ENCODE results near the gene DDI1. TPM values are rescaled to one million over a fixed set of nuclear protein-coding genes. Genes with fewer than 3 reads are reported as not detected.

Gene DDI1
- total and polyA plus RNA-seq, 2 of the 4 experiments (the other 2 are of a cell fraction) = not detected

- no peak overlapping the region for H4K5ac ChIP-seq (ENCODE audit: low read depth, low read length)
- POLR2A ChIA-PET (ENCODE audit: unreplicated experiment) = no interaction called here
- no peaks in the 10 kb centered on the region for H3K9me3 ChIP-seq (ENCODE audit: control insufficient read depth, insufficient read depth, low read length)
- H4K91ac ChIP-seq (ENCODE audit: insufficient read depth, low read depth, low read length) = no peak overlapping the region
- TF ChIP-seq USF2 (IDR thresholded peaks at IDR 0.05; ENCODE audit: low read depth, low read length) (no peak), SMC3 (IDR thresholded peaks at IDR 0.05; ENCODE audit: low read depth, low read length) (no peak), CHD1 (IDR thresholded peaks at IDR 0.05; ENCODE audit: low read depth, low read length) (no peak), RAD21 (IDR thresholded peaks at IDR 0.05; ENCODE audit: low read length) (no peak), RFX5 (IDR thresholded peaks at IDR 0.05; ENCODE audit: low read depth, low read length) (no peak), POLR2A (IDR thresholded peaks at IDR 0.05; ENCODE audit: low read depth, low read length) (no peak), FOS (IDR thresholded peaks at IDR 0.05; ENCODE audit: low read depth, low read length) (no peak), RCOR1 (IDR thresholded peaks at IDR 0.05; ENCODE audit: insufficient replicate concordance, low read length) (no peak), BHLHE40 (IDR thresholded peaks at IDR 0.05; ENCODE audit: low read depth, low read length) (no peak), NFE2L2 (IDR thresholded peaks at IDR 0.05; ENCODE audit: low read depth, low read length) (no peak), MXI1 (IDR thresholded peaks at IDR 0.05; ENCODE audit: borderline replicate concordance, low read depth, low read length) (no peak), MAZ (IDR thresholded peaks at IDR 0.05; ENCODE audit: borderline replicate concordance, low read depth, low read length) (no peak), CEBPB (IDR thresholded peaks at IDR 0.05; ENCODE audit: low read depth, low read length) (no peak), MAFK (IDR thresholded peaks at IDR 0.05; ENCODE audit: low read depth, low read length) (no peak)
- TF ChIP-seq, protein P1, sequence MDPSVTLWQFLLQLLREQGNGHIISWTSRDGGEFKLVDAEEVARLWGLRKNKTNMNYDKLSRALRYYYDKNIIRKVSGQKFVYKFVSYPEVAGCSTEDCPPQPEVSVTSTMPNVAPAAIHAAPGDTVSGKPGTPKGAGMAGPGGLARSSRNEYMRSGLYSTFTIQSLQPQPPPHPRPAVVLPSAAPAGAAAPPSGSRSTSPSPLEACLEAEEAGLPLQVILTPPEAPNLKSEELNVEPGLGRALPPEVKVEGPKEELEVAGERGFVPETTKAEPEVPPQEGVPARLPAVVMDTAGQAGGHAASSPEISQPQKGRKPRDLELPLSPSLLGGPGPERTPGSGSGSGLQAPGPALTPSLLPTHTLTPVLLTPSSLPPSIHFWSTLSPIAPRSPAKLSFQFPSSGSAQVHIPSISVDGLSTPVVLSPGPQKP (IDR thresholded peaks at IDR 0.05; ENCODE audit: borderline replicate concordance, low read depth, low read length) = no peak
- TF ChIP-seq, protein P2, sequence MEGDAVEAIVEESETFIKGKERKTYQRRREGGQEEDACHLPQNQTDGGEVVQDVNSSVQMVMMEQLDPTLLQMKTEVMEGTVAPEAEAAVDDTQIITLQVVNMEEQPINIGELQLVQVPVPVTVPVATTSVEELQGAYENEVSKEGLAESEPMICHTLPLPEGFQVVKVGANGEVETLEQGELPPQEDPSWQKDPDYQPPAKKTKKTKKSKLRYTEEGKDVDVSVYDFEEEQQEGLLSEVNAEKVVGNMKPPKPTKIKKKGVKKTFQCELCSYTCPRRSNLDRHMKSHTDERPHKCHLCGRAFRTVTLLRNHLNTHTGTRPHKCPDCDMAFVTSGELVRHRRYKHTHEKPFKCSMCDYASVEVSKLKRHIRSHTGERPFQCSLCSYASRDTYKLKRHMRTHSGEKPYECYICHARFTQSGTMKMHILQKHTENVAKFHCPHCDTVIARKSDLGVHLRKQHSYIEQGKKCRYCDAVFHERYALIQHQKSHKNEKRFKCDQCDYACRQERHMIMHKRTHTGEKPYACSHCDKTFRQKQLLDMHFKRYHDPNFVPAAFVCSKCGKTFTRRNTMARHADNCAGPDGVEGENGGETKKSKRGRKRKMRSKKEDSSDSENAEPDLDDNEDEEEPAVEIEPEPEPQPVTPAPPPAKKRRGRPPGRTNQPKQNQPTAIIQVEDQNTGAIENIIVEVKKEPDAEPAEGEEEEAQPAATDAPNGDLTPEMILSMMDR (conservative IDR thresholded peaks at IDR 0.05; ENCODE audit: low read depth, low read length) = no peak
- no peak for DNase-seq
- H2BK15ac ChIP-seq (ENCODE audit: low read depth, low read length) = no peak overlapping the region
- no peak overlapping the region for H3K27ac ChIP-seq (ENCODE audit: insufficient read depth, low read length)
- H2BK5ac ChIP-seq (ENCODE audit: low read depth, low read length, poor library complexity, severe bottlenecking) = no peak overlapping the region
- H2AK9ac ChIP-seq (replicated peaks; ENCODE audit: low read depth, low read length, poor library complexity) = no peak overlapping the region
- no peak overlapping the region for H3K9ac ChIP-seq (ENCODE audit: low read depth, low read length)
- H3K56ac ChIP-seq (ENCODE audit: extremely low read depth, insufficient read depth, low read length) = no peak overlapping the region
- dilution Hi-C loops (cut with HindIII; ENCODE audit: low sequenced_read_pairs, unreplicated experiment) = no loop called here
- no peak overlapping the region for H2AFZ ChIP-seq (replicated peaks; ENCODE audit: low read length, poor library complexity)
- no peak overlapping the region for H2BK20ac ChIP-seq (ENCODE audit: low read depth, low read length)
- H4K8ac ChIP-seq (ENCODE audit: low read depth in 2 of 2, low read length in 2 of 2) = no peak overlapping the region
- CTCF ChIA-PET = no interaction called here
- no TSS peak for BruUV-seq (replicated peaks)
- no peak overlapping the region for H3K14ac ChIP-seq (replicated peaks; ENCODE audit: low read depth, low read length)
- ATAC-seq (ENCODE audit: low read depth) = no peak
- no peaks in the 10 kb centered on the region for H3K36me3 ChIP-seq (ENCODE audit: control insufficient read depth, insufficient read depth, low read length)
- no peak overlapping the region for H3K4me3 ChIP-seq (ENCODE audit: insufficient read depth, low read depth, low read length)
- H3K23ac ChIP-seq (ENCODE audit: low read depth, low read length) = no peak overlapping the region
- no peaks in the 10 kb centered on the region for H3K9me1 ChIP-seq (ENCODE audit: insufficient read depth, low read length)
- in situ Hi-C loops (cut with MboI; ENCODE audit: low sequenced_read_pairs) = no loop called here
- no peaks in the 10 kb centered on the region for H4K20me1 ChIP-seq (ENCODE audit: insufficient read depth, low read length)
- no peak overlapping the region for H3K4ac ChIP-seq (ENCODE audit: low read depth, low read length)
- no peaks in the 10 kb centered on the region for H3K4me1 ChIP-seq (ENCODE audit: control insufficient read depth, insufficient read depth, low read length)
- H3K4me2 ChIP-seq (ENCODE audit: low read depth, low read length) = no peak overlapping the region
- no peak overlapping the region for H3K18ac ChIP-seq (ENCODE audit: low read depth, low read length)
- no peak overlapping the region for H2AK5ac ChIP-seq (ENCODE audit: low read depth, low read length)
- H2BK120ac ChIP-seq (ENCODE audit: low read depth, low read length) = no peak overlapping the region
- H3K27me3 ChIP-seq (ENCODE audit: control insufficient read depth, insufficient read depth, low read length) = no peaks in the 10 kb centered on the region
- intact Hi-C loops (cut with micrococcal nuclease) = no loop called here
- H3K79me1 ChIP-seq (ENCODE audit: low read depth in 1 of 2, low read length in 2 of 2) = no peaks in the 10 kb centered on the region
These were observed 42.6 kb downstream of the DDI1 start for GRCh38 chr11:104078995-104079394.

All from IMR-90 (cell line).